ENCODE results near the gene ISM1. TPM values are rescaled to one million over a fixed set of nuclear protein-coding genes. Genes with fewer than 3 reads are reported as not detected.

The ISM1 gene
- total RNA-seq, 1 experiment from 2014 or later: not detected

- H3K36me3 ChIP-seq (ENCODE audit: insufficient read depth, low read length): no peaks in the 10 kb centered on the region
- H4K20me1 ChIP-seq (ENCODE audit: insufficient read depth, low read depth, low read length): no peaks in the 10 kb centered on the region
- H3K4me1 ChIP-seq (ENCODE audit: low read length): no peaks in the 10 kb centered on the region
- DNase-seq: no peak
- no peaks in the 10 kb centered on the region for H3K79me2 ChIP-seq (ENCODE audit: low read length)
- no peaks in the 10 kb centered on the region for H3K27me3 ChIP-seq (ENCODE audit: low read length)
- H3K9me3 ChIP-seq (ENCODE audit: low read length): no peaks in the 10 kb centered on the region
- no peak overlapping the region for H2AFZ ChIP-seq (ENCODE audit: low read length)
- no peak overlapping the region for H3K9ac ChIP-seq (ENCODE audit: low read length)
- H3K4me2 ChIP-seq (ENCODE audit: low read depth, low read length, poor library complexity, severe bottlenecking): no peak overlapping the region
- no peak overlapping the region for H3K4me3 ChIP-seq (ENCODE audit: low read length)
- H3K27ac ChIP-seq (ENCODE audit: low read length): no peak overlapping the region
- H3K9me2 ChIP-seq (replicated peaks; ENCODE audit: insufficient read depth, low read length): no peaks in the 10 kb centered on the region
Measured at GRCh38 chr20:13255356-13255755, 34.3 kb downstream of the ISM1 start.

GRCh38 chr20:13256606-13257005 is 35.5 kb downstream of the ISM1 start:
- Histone ChIP-seq H3K4me1 (ENCODE audit: low read length) (no peaks in the 10 kb centered on the region), H3K4me3 (ENCODE audit: low read length) (no peak overlapping the region), H2AFZ (ENCODE audit: low read length) (no peak overlapping the region), H3K27ac (ENCODE audit: low read length) (no peak overlapping the region), H3K4me2 (ENCODE audit: low read depth, low read length, poor library complexity, severe bottlenecking) (no peak overlapping the region), H3K9me2 (replicated peaks; ENCODE audit: insufficient read depth, low read length) (no peaks in the 10 kb centered on the region), H3K9ac (ENCODE audit: low read length) (no peak overlapping the region), H3K9me3 (ENCODE audit: low read length) (no peaks in the 10 kb centered on the region), H3K36me3 (ENCODE audit: insufficient read depth, low read length) (no peaks in the 10 kb centered on the region), H3K27me3 (ENCODE audit: low read length) (no peaks in the 10 kb centered on the region), H4K20me1 (ENCODE audit: insufficient read depth, low read depth, low read length) (no peaks in the 10 kb centered on the region), H3K79me2 (ENCODE audit: low read length) (no peaks in the 10 kb centered on the region)
- no peak for DNase-seq

- Histone ChIP-seq H3K4me1 (ENCODE audit: low read length) (no peaks in the 10 kb centered on the region), H3K9me3 (ENCODE audit: low read length) (no peaks in the 10 kb centered on the region), H3K27ac (ENCODE audit: low read length) (no peak overlapping the region), H3K79me2 (ENCODE audit: low read length) (no peaks in the 10 kb centered on the region), H3K9ac (ENCODE audit: low read length) (no peak overlapping the region), H3K36me3 (ENCODE audit: insufficient read depth, low read length) (no peaks in the 10 kb centered on the region), H3K4me2 (ENCODE audit: low read depth, low read length, poor library complexity, severe bottlenecking) (no peak overlapping the region), H4K20me1 (ENCODE audit: insufficient read depth, low read depth, low read length) (no peaks in the 10 kb centered on the region), H3K27me3 (ENCODE audit: low read length) (no peaks in the 10 kb centered on the region), H3K9me2 (replicated peaks; ENCODE audit: insufficient read depth, low read length) (no peaks in the 10 kb centered on the region), H3K4me3 (ENCODE audit: low read length) (no peak overlapping the region), H2AFZ (ENCODE audit: low read length) (no peak overlapping the region)
- no peak for DNase-seq
Measured at GRCh38 chr20:13259921-13260320, 38.8 kb downstream of the ISM1 start.

- no peak overlapping the region for H2AFZ ChIP-seq (ENCODE audit: low read length)
- H3K9ac ChIP-seq (ENCODE audit: low read length): no peak overlapping the region
- H3K79me2 ChIP-seq (ENCODE audit: low read length): no peaks in the 10 kb centered on the region
- H3K27ac ChIP-seq (ENCODE audit: low read length): no peak overlapping the region
- no peaks in the 10 kb centered on the region for H3K4me1 ChIP-seq (ENCODE audit: low read length)
- H3K4me3 ChIP-seq (ENCODE audit: low read length): no peak overlapping the region
- no peaks in the 10 kb centered on the region for H3K9me2 ChIP-seq (replicated peaks; ENCODE audit: insufficient read depth, low read length)
- no peaks in the 10 kb centered on the region for H4K20me1 ChIP-seq (ENCODE audit: insufficient read depth, low read depth, low read length)
- no peaks in the 10 kb centered on the region for H3K9me3 ChIP-seq (ENCODE audit: low read length)
- H3K27me3 ChIP-seq (ENCODE audit: low read length): no peaks in the 10 kb centered on the region
- no peak overlapping the region for H3K4me2 ChIP-seq (ENCODE audit: low read depth, low read length, poor library complexity, severe bottlenecking)
- no peak for DNase-seq
- H3K36me3 ChIP-seq (ENCODE audit: insufficient read depth, low read length): no peaks in the 10 kb centered on the region
Measured at GRCh38 chr20:13260650-13261279, 39.7 kb downstream of the ISM1 start.

- H3K4me1 ChIP-seq (ENCODE audit: low read length): no peaks in the 10 kb centered on the region
- H3K4me3 ChIP-seq (ENCODE audit: low read length): no peak overlapping the region
- no peaks in the 10 kb centered on the region for H3K9me3 ChIP-seq (ENCODE audit: low read length)
- H3K36me3 ChIP-seq (ENCODE audit: insufficient read depth, low read length): no peaks in the 10 kb centered on the region
- H3K9me2 ChIP-seq (replicated peaks; ENCODE audit: insufficient read depth, low read length): no peaks in the 10 kb centered on the region
- no peak overlapping the region for H2AFZ ChIP-seq (ENCODE audit: low read length)
- DNase-seq: peak; percentile 78
- no peak overlapping the region for H3K9ac ChIP-seq (ENCODE audit: low read length)
- H3K4me2 ChIP-seq (ENCODE audit: low read depth, low read length, poor library complexity, severe bottlenecking): no peak overlapping the region
- H3K79me2 ChIP-seq (ENCODE audit: low read length): no peaks in the 10 kb centered on the region
- H3K27me3 ChIP-seq (ENCODE audit: low read length): no peaks in the 10 kb centered on the region
- H3K27ac ChIP-seq (ENCODE audit: low read length): no peak overlapping the region
- H4K20me1 ChIP-seq (ENCODE audit: insufficient read depth, low read depth, low read length): no peaks in the 10 kb centered on the region
Measured at GRCh38 chr20:13261460-13262301, 40.6 kb downstream of the ISM1 start.

- Histone ChIP-seq H3K27me3 (ENCODE audit: low read length) (no peaks in the 10 kb centered on the region), H2AFZ (ENCODE audit: low read length) (no peak overlapping the region), H3K9me3 (ENCODE audit: low read length) (no peaks in the 10 kb centered on the region), H3K27ac (ENCODE audit: low read length) (no peak overlapping the region), H3K4me3 (ENCODE audit: low read length) (no peak overlapping the region), H3K4me2 (ENCODE audit: low read depth, low read length, poor library complexity, severe bottlenecking) (no peak overlapping the region), H3K79me2 (ENCODE audit: low read length) (no peaks in the 10 kb centered on the region), H3K9ac (ENCODE audit: low read length) (no peak overlapping the region), H4K20me1 (ENCODE audit: insufficient read depth, low read depth, low read length) (no peaks in the 10 kb centered on the region), H3K9me2 (replicated peaks; ENCODE audit: insufficient read depth, low read length) (no peaks in the 10 kb centered on the region), H3K4me1 (ENCODE audit: low read length) (no peaks in the 10 kb centered on the region), H3K36me3 (ENCODE audit: insufficient read depth, low read length) (no peaks in the 10 kb centered on the region)
- DNase-seq: no peak
Measured at GRCh38 chr20:13262302-13262650, 41.2 kb downstream of the ISM1 start.

- Histone ChIP-seq H3K27me3 (ENCODE audit: low read length) (no peaks in the 10 kb centered on the region), H4K20me1 (ENCODE audit: insufficient read depth, low read depth, low read length) (no peaks in the 10 kb centered on the region), H3K4me3 (ENCODE audit: low read length) (no peak overlapping the region), H3K4me1 (ENCODE audit: low read length) (no peaks in the 10 kb centered on the region), H3K36me3 (ENCODE audit: insufficient read depth, low read length) (no peaks in the 10 kb centered on the region), H3K27ac (ENCODE audit: low read length) (no peak overlapping the region), H3K9me2 (replicated peaks; ENCODE audit: insufficient read depth, low read length) (no peaks in the 10 kb centered on the region), H3K9ac (ENCODE audit: low read length) (no peak overlapping the region), H3K79me2 (ENCODE audit: low read length) (no peaks in the 10 kb centered on the region), H2AFZ (ENCODE audit: low read length) (no peak overlapping the region), H3K9me3 (ENCODE audit: low read length) (no peaks in the 10 kb centered on the region), H3K4me2 (ENCODE audit: low read depth, low read length, poor library complexity, severe bottlenecking) (no peak overlapping the region)
- no peak for DNase-seq
Measured at GRCh38 chr20:13262671-13263360, 41.7 kb downstream of the ISM1 start.

- no peak for DNase-seq
- no peaks in the 10 kb centered on the region for H3K9me2 ChIP-seq (replicated peaks; ENCODE audit: insufficient read depth, low read length)
- H4K20me1 ChIP-seq (ENCODE audit: insufficient read depth, low read depth, low read length): no peaks in the 10 kb centered on the region
- no peaks in the 10 kb centered on the region for H3K79me2 ChIP-seq (ENCODE audit: low read length)
- H3K9me3 ChIP-seq (ENCODE audit: low read length): no peaks in the 10 kb centered on the region
- no peak overlapping the region for H2AFZ ChIP-seq (ENCODE audit: low read length)
- no peaks in the 10 kb centered on the region for H3K27me3 ChIP-seq (ENCODE audit: low read length)
- no peak overlapping the region for H3K4me3 ChIP-seq (ENCODE audit: low read length)
- H3K27ac ChIP-seq (ENCODE audit: low read length): no peak overlapping the region
- no peaks in the 10 kb centered on the region for H3K36me3 ChIP-seq (ENCODE audit: insufficient read depth, low read length)
- no peak overlapping the region for H3K9ac ChIP-seq (ENCODE audit: low read length)
- no peak overlapping the region for H3K4me2 ChIP-seq (ENCODE audit: low read depth, low read length, poor library complexity, severe bottlenecking)
- no peaks in the 10 kb centered on the region for H3K4me1 ChIP-seq (ENCODE audit: low read length)
Measured at GRCh38 chr20:13263451-13263850, 42.4 kb downstream of the ISM1 start.

Data from Karpas-422 (cell line).